Prostate gland (tissue), 2 donors: ENCODE results near the gene POLR2B. TPM values are rescaled to one million over a fixed set of nuclear protein-coding genes. Genes with fewer than 3 reads are reported as not detected.

Source experiments
- DNase-seq: peaks from one replicate; pipeline ENCODE4 v3.0.0-alpha.2; 2019; ENCODE audit warnings: low spot score
- H3K27ac ChIP-seq, 2 donors: fragments of 200-600 bp; sonication (generic); 2 replicates each; pipeline ENCODE4 v1.5.1; 2017 to 2019
- H3K27me3 ChIP-seq: fragments of 200-600 bp; sonication (generic); replicated peaks from 2 replicates; pipeline ENCODE4 v1.5.1; 2019; ENCODE audit not compliant: insufficient read depth
- H3K36me3 ChIP-seq, 2 donors: fragments of 200-600 bp; sonication (generic); 1 replicate in 1 of 2; 2 replicates in 1 of 2; pipeline versions ENCODE4 v1.5.1 to v1.8.1; 2017 to 2019
- H3K4me1 ChIP-seq: fragments of 200-600 bp; sonication (generic); replicated peaks from 2 replicates; pipeline ENCODE4 v1.5.1; 2019
- H3K4me3 ChIP-seq, 2 donors: fragments of 200-600 bp; sonication (generic); 2 replicates each; pipeline ENCODE4 v1.5.1; 2017 to 2019
- H3K9me3 ChIP-seq: fragments of 200-600 bp; sonication (generic); 2 replicates; pipeline ENCODE4 v1.5.1; 2017
- CTCF ChIP-seq, 4 experiments: fragments of 200-600 bp in 2 of 4; fragments of 450-650 bp in 2 of 4; sonication (generic) in 2 of 4; IDR thresholded peaks; 1 replicate in 3 of 4; 2 replicates in 1 of 4; pipeline ENCODE4 v1.5.1; 2016 to 2019; ENCODE audit warnings: antibody characterized with exemption in 4 of 4, mild to moderate bottlenecking in 2 of 4, moderate library complexity in 2 of 4
- POLR2A ChIP-seq: fragments of 450-650 bp; IDR thresholded peaks from one replicate; pipeline ENCODE4 v1.6.1; 2016; ENCODE audit warnings: antibody characterized with exemption, mild to moderate bottlenecking
- POLR2AphosphoS5 ChIP-seq: sonication (generic); formaldehyde crosslinking; IDR thresholded peaks from one replicate; pipeline ENCODE4 v1.6.1; 2017; ENCODE audit warnings: antibody characterized with exemption
- WGBS: methylation state at CpG from one replicate; pipeline ENCODE4 v1.1.5; 2018; 5-methylcytosine and 5-hydroxymethylcytosine counted together
- intact Hi-C: fragments of 100-400 bp; cut with DNase I; formaldehyde crosslinking; loops from one replicate; pipeline ENCODE4 v1.14.2; 2022
- small RNA-seq, 2 donors: library from RNA; depleted of rRNA; stranded (forward); fragments of <200 nt; gene quantifications; one replicate each; pipeline ENCODE3, GENCODE V24; 2016
- total RNA-seq, 2 donors: library from RNA; depleted of rRNA; stranded (reverse); fragments of >200 nt; gene quantifications; one replicate each; pipeline ENCODE4 v1.1.0, GENCODE V29; 2016

Gene POLR2B
- total RNA-seq, 2 donors from 2014 or later = 74.0 to 76.1 TPM

- H3K4me3 ChIP-seq = no peak overlapping the region
- H3K36me3 ChIP-seq = no peaks in the 10 kb centered on the region
- no peaks in the 10 kb centered on the region for H3K9me3 ChIP-seq
- TF ChIP-seq POLR2AphosphoS5 (no peak), POLR2A (no peak), CTCF (IDR thresholded peaks at IDR 0.05) (no peak)
- H3K27ac ChIP-seq = no peak overlapping the region
- no peaks in the 10 kb centered on the region for H3K27me3 ChIP-seq
- no peak for DNase-seq
- intact Hi-C loops = no loop called here
- 57% methylated on average over 4 of the region's 4 CpGs for WGBS
- H3K4me1 ChIP-seq = no peaks in the 10 kb centered on the region
These were observed 98.0 kb downstream of the POLR2B start for GRCh38 chr4:57076646-57077045.

DNA sequence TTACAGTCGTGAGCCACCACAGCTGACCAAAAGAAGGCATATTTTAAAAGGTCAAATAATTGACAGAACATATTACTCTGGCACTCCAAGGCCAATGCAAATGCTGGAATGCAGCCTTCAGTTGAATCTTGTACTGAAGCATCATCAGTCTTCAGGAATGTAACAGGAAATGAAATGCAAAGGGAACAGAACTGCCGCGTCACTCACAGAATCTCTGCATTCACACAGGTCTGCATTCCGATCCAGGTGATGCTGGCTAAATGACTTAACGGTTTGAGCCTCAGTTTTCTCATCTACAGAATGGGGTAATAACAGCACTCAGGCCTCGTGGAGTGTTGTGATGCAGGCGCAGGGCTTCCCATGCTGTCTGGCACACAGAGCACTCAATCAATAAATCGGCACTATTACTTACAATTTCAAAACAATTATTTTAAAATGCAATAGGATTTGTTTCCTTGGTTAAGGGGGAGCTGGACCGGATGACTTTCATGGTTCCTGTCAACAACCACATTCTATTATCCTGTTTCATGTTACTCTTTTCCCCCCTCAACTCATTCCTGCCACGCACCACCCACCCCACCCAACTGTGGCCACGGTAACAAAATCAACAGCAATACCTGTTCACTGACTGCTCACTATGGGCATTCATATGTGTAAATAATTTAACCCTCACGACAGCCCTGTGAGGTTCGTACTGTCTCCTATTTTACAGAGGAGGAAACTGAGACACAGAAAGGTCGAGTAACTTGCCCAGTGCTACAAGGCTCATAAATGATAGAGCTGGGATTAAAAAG, 99.1 kb downstream of the POLR2B start:
- DNase-seq = no peak
- no peak overlapping the region for H3K4me3 ChIP-seq
- WGBS = 66% methylated on average over 14 of the region's 14 CpGs
- H3K27ac ChIP-seq = peak overlapping the region; percentile 2 to 53
- no peaks in the 10 kb centered on the region for H3K9me3 ChIP-seq
- no peaks in the 10 kb centered on the region for H3K27me3 ChIP-seq
- no peaks in the 10 kb centered on the region for H3K36me3 ChIP-seq
- no peak for TF ChIP-seq CTCF (IDR thresholded peaks at IDR 0.05)
- TF ChIP-seq POLR2AphosphoS5 = no peak
- no peak for TF ChIP-seq POLR2A
- intact Hi-C loops = no loop called here
- no peaks in the 10 kb centered on the region for H3K4me1 ChIP-seq

DNA sequence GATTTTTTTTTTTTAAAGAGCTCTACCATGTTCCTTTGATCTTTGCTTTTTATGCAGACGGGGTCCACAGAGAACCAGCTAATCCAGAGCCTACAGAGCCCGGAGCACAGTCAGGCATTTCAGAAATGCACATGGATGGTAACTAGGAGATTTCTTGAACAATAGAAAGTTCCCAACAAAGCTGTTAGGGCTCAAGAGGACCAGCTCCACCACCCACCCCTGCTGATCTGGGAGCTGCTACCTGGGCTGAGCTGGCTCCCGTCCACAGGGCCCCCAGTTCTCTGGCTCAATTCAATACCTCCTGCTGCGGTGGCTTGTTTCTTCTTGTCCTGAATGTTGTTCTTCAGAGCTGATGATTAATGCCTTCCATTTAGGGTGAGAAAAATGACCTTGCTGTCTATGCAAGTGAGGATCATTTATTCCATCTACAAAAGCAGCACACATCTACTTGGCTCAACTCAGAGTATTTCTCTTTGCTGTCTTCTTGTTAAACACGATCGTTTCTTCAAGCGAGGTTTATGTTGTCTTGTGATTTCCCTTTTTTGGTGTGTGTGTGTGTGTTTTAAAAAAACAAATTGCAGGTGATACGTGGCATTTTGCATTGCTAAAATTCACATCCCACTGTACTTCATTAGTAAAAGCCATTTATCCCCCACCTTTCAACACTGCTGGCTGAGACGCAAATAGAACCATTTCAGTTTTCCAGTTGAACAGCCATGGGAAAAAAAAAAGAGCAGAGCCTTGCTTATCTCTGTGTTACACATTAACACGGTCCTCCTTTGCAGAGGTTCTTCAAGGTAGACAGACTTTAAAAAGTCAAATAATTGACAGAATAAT, 100.2 kb downstream of the POLR2B start:
- intact Hi-C loops = no loop called here
- Histone ChIP-seq H3K27me3 (no peaks in the 10 kb centered on the region), H3K27ac (peak overlapping the region; percentile 2 to 63), H3K36me3 (no peaks in the 10 kb centered on the region), H3K4me1 (no peaks in the 10 kb centered on the region), H3K4me3 (no peak overlapping the region), H3K9me3 (no peaks in the 10 kb centered on the region)
- DNase-seq = peak; percentile 62
- peak; percentile 57 for TF ChIP-seq POLR2AphosphoS5
- TF ChIP-seq POLR2A = no peak
- 12% methylated on average over 10 of the region's 10 CpGs for WGBS

Small RNA genes lying within 50 kb of the gene (small RNA-seq; reads per million reads assigned to genes)
- 0 reads per million in 2 donors for gene RNU6-998P

Other genes starting within 250 kb of the POLR2B start
- 10 to 100 TPM in 1 of 2 donors, not detected in 1; 53.4 TPM for gene SPINK2, start 157.2 kb upstream of the POLR2B start, total RNA-seq
- 10 to 100 TPM; 38.0 to 50.8 TPM for gene REST, start 71.0 kb upstream of the POLR2B start, total RNA-seq
- gene NOA1, start 1.3 kb upstream of the POLR2B start, total RNA-seq = 10 to 100 TPM; 29.2 to 31.9 TPM
- 1,000 to 10,000 TPM in 1 of 2 donors, 100 to 1,000 TPM in 1; 322 to 1,366 TPM for gene IGFBP7, start 131.5 kb downstream of the POLR2B start, total RNA-seq